Left lung (tissue), 14 donors: ENCODE data around the gene PQBP1. TPM values are rescaled to one million over a fixed set of nuclear protein-coding genes. Genes with fewer than 3 reads are reported as not detected.
"Not testable (repeated sequence)": the region's sequence is repeated elsewhere in the genome, so short reads cannot be mapped to it uniquely, and the experiment has no call there.

ENCODE experiments used
- ATAC-seq: fragments of 200-7000 bp; cut with Tn5 transposase; one replicate; pipeline ENCODE4 v1.9.1; 2020; ENCODE audit warnings: moderate library complexity
- DNase-seq, 4 donors: peaks; one replicate each; pipeline ENCODE4 v3.0.0-alpha.2; 2013 to 2020
- H3K27ac ChIP-seq, 2 donors: fragments of 200-600 bp; sonication (generic) in 1 of 2; one replicate each; pipeline versions ENCODE4 v1.5.0 to v1.8.0; 2020 to 2021
- H3K27me3 ChIP-seq, 2 donors: fragments of 200-600 bp; sonication (generic) in 1 of 2; one replicate each; pipeline versions ENCODE4 v1.5.0 to v1.8.0; 2020 to 2021
- H3K36me3 ChIP-seq, 2 donors: fragments of 200-600 bp; sonication (generic) in 1 of 2; one replicate each; pipeline versions ENCODE4 v1.5.0 to v1.8.0; 2020 to 2021
- H3K4me1 ChIP-seq, 2 donors: fragments of 200-600 bp; one replicate each; pipeline ENCODE4 v1.8.0; 2021
- H3K4me3 ChIP-seq, 2 donors: fragments of 200-600 bp; sonication (generic) in 1 of 2; one replicate each; pipeline versions ENCODE4 v1.5.0 to v1.8.0; 2020 to 2021; ENCODE audit warnings: mild to moderate bottlenecking in 1 of 2
- H3K9me3 ChIP-seq, 2 donors: fragments of 200-600 bp; sonication (generic) in 1 of 2; one replicate each; pipeline versions ENCODE4 v1.5.0 to v1.8.0; 2020 to 2021
- intact Hi-C, 2 donors: fragments of 100-400 bp; cut with DNase I; formaldehyde crosslinking; loops; one replicate each; pipeline versions ENCODE4 v1.11.2 to v1.14.2; 2022
- long read RNA-seq, 12 donors: library from polyadenylated mRNA in 2 of 12; unstranded in 2 of 12; transcript quantifications; one replicate each; pipeline ENCODE4 v2.0.0 and lab custom pipeline, GENCODE V29; 2019 to 2026
- polyA plus RNA-seq, 6 donors: library from polyadenylated mRNA; unstranded; fragments of 120-200 nt; gene quantifications; one replicate each; pipeline ENCODE4 v1.2.1, GENCODE V29; 2013; ENCODE audit not compliant: insufficient read length in 6 of 6
- total RNA-seq, 2 donors: library from RNA; stranded (reverse); fragmentation: NEBNext Ultra II Directional; extraction: Animal tissue kit (Norgen Biotek cat#: 25700); gene quantifications; one replicate each; pipeline ENCODE4 v1.2.1, GENCODE V29; 2021
- TF ChIP-seq, protein P1 (sequence below), 2 donors: fragments of 200-600 bp; sonication (generic) in 1 of 2; IDR thresholded peaks; one replicate each; pipeline versions ENCODE4 v1.5.0 to v1.8.0; 2021; ENCODE audit warnings: antibody characterized with exemption in 2 of 2
- donor health status: DM: no; HTN: yes; CAD: no.
- donor health status: DM: no; HTN: no; CAD: no.

PQBP1 gene
- total RNA-seq = 10 to 100 TPM; 56.3 to 68.2 TPM
- polyA plus RNA-seq = 10 to 100 TPM; 74.0 to 84.6 (median 79.8) TPM
- long read RNA-seq, donor 1, transcript PQBP1-207 (7 exons, 1,020 nt) = major isoform, 11 of 42 reads
- long read RNA-seq, donor 1, transcript PQBP1-203 (7 exons, 1,056 nt) = minor isoform, 6 of 42 reads
- long read RNA-seq, donor 1, transcript PQBP1-216 (7 exons, 938 nt) = minor isoform, 10 of 42 reads
- long read RNA-seq, donor 1, partial matches to known transcripts = 13 of 42 reads
- long read RNA-seq, donor 1, other reads (novel, unspliced or antisense) = 0 of 42 reads
- long read RNA-seq, donor 2, transcript PQBP1-203 (7 exons, 1,056 nt) = minor isoform, 5 of 81 reads
- long read RNA-seq, donor 2, transcript PQBP1-216 (7 exons, 938 nt) = minor isoform, 7 of 81 reads
- long read RNA-seq, donor 2, transcript PQBP1-207 (7 exons, 1,020 nt) = major isoform, 16 of 81 reads
- long read RNA-seq, donor 2, partial matches to known transcripts = 51 of 81 reads
- long read RNA-seq, donor 2, other reads (novel, unspliced or antisense) = 0 of 81 reads
- long read RNA-seq, donor 3, transcript PQBP1-216 (7 exons, 938 nt) = minor isoform, 7 of 23 reads
- long read RNA-seq, donor 3, transcript PQBP1-207 (7 exons, 1,020 nt) = major isoform, 12 of 23 reads
- long read RNA-seq, donor 3, partial matches to known transcripts = 0 of 23 reads
- long read RNA-seq, donor 3, other reads (novel, unspliced or antisense) = 0 of 23 reads
- long read RNA-seq, donor 4, transcript PQBP1-203 (7 exons, 1,056 nt) = minor isoform, 9 of 73 reads
- long read RNA-seq, donor 4, transcript PQBP1-207 (7 exons, 1,020 nt) = major isoform, 41 of 73 reads
- long read RNA-seq, donor 4, partial matches to known transcripts = 2 of 73 reads
- long read RNA-seq, donor 4, other reads (novel, unspliced or antisense) = 13 of 73 reads
- long read RNA-seq, donor 5, transcript PQBP1-203 (7 exons, 1,056 nt) = minor isoform, 8 of 39 reads
- long read RNA-seq, donor 5, transcript PQBP1-216 (7 exons, 938 nt) = major isoform, 10 of 39 reads
- long read RNA-seq, donor 5, transcript PQBP1-207 (7 exons, 1,020 nt) = minor isoform, 9 of 39 reads
- long read RNA-seq, donor 5, partial matches to known transcripts = 10 of 39 reads
- long read RNA-seq, donor 5, other reads (novel, unspliced or antisense) = 0 of 39 reads
- long read RNA-seq, donor 6, transcript PQBP1-207 (7 exons, 1,020 nt) = major isoform, 19 of 45 reads
- long read RNA-seq, donor 6, transcript PQBP1-216 (7 exons, 938 nt) = minor isoform, 7 of 45 reads
- long read RNA-seq, donor 6, partial matches to known transcripts = 15 of 45 reads
- long read RNA-seq, donor 6, other reads (novel, unspliced or antisense) = 0 of 45 reads
- long read RNA-seq, donor 7, transcript PQBP1-207 (7 exons, 1,020 nt) = major isoform, 9 of 26 reads
- long read RNA-seq, donor 7, transcript PQBP1-216 (7 exons, 938 nt) = minor isoform, 8 of 26 reads
- long read RNA-seq, donor 7, partial matches to known transcripts = 0 of 26 reads
- long read RNA-seq, donor 7, other reads (novel, unspliced or antisense) = 0 of 26 reads
- long read RNA-seq, donor 8, transcript PQBP1-207 (7 exons, 1,020 nt) = major isoform, 18 of 26 reads
- long read RNA-seq, donor 8, partial matches to known transcripts = 0 of 26 reads
- long read RNA-seq, donor 8, other reads (novel, unspliced or antisense) = 0 of 26 reads
- long read RNA-seq, donor 9, partial matches to known transcripts = 0 of 1 reads
- long read RNA-seq, donor 9, other reads (novel, unspliced or antisense) = 0 of 1 reads
- long read RNA-seq, donor 10, transcript PQBP1-203 (7 exons, 1,056 nt) = minor isoform, 14 of 124 reads
- long read RNA-seq, donor 10, transcript PQBP1-207 (7 exons, 1,020 nt) = major isoform, 75 of 124 reads
- long read RNA-seq, donor 10, transcript PQBP1-216 (7 exons, 938 nt) = minor isoform, 16 of 124 reads
- long read RNA-seq, donor 10, partial matches to known transcripts = 1 of 124 reads
- long read RNA-seq, donor 10, other reads (novel, unspliced or antisense) = 12 of 124 reads
- long read RNA-seq, donor 11, transcript PQBP1-207 (7 exons, 1,020 nt) = major isoform, 19 of 48 reads
- long read RNA-seq, donor 11, transcript PQBP1-216 (7 exons, 938 nt) = minor isoform, 5 of 48 reads
- long read RNA-seq, donor 11, partial matches to known transcripts = 23 of 48 reads
- long read RNA-seq, donor 11, other reads (novel, unspliced or antisense) = 0 of 48 reads
- long read RNA-seq, donor 12, transcript PQBP1-207 (7 exons, 1,020 nt) = major isoform, 15 of 22 reads
- long read RNA-seq, donor 12, partial matches to known transcripts = 0 of 22 reads
- long read RNA-seq, donor 12, other reads (novel, unspliced or antisense) = 0 of 22 reads

DNA sequence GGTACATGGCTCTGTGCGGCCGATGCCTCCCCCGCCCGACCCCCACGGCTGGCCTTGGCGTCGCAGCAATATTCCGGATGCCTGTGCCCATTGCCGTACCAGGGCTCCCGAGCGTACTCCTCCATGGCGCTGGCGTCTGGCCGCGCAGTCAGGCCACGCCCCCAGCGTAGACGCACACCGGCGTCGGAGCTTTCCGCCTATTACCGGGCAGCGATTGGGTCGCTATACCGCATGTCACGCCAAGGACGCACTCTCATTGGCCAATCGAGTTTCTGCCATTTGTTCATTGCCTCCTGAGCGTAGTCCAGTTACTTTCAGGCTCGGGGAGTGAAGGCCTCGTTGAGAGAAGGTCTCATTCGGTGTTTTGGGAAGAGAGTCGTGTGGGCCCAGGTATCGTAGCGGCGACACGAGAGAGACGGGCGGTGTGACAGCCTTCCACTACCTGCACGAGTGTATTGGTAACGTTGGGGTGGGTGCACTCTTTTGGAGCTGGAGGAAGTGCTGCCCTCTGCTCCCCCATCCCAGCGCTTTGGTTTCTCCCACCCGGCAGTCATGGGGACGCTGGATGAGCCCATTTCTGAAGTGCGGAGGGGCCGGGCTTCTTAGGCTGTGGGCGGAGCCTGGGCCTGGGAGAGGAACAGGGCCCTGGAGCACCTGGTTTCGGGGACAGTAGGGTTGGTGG is at the start of gene PQBP1, which contains the start of gene TIMM17B:
Gene PQBP1 (plus strand): TSS at position 306 of the 682 bp plus-strand sequence. CDS start 580 bp downstream, outside the sequence.
Gene TIMM17B (minus strand): TSS at position 144 of the 682 bp plus-strand sequence. CDS start 19 bp downstream, at position 125.
- intact Hi-C loops = no loop called here
- Histone ChIP-seq H3K4me3 (peak within 1 kb of the TSS; percentile 39 to 62), H3K36me3 (peaks cover 0 to 26% of the 10 kb centered on the region in 2 donors), H3K27me3 (no peaks in the 10 kb centered on the region), H3K9me3 (no peaks in the 10 kb centered on the region), H3K27ac (peak within 1 kb of the TSS; percentile 83 to 93), H3K4me1 (peaks cover 0 to 19% of the 10 kb centered on the region in 2 donors)
- TF ChIP-seq, protein P1, sequence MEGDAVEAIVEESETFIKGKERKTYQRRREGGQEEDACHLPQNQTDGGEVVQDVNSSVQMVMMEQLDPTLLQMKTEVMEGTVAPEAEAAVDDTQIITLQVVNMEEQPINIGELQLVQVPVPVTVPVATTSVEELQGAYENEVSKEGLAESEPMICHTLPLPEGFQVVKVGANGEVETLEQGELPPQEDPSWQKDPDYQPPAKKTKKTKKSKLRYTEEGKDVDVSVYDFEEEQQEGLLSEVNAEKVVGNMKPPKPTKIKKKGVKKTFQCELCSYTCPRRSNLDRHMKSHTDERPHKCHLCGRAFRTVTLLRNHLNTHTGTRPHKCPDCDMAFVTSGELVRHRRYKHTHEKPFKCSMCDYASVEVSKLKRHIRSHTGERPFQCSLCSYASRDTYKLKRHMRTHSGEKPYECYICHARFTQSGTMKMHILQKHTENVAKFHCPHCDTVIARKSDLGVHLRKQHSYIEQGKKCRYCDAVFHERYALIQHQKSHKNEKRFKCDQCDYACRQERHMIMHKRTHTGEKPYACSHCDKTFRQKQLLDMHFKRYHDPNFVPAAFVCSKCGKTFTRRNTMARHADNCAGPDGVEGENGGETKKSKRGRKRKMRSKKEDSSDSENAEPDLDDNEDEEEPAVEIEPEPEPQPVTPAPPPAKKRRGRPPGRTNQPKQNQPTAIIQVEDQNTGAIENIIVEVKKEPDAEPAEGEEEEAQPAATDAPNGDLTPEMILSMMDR (IDR thresholded peaks at IDR 0.05) = no peak
- peak; percentile 91 to 94 (median 93) for DNase-seq
- ATAC-seq = peak; percentile 97

DNA sequence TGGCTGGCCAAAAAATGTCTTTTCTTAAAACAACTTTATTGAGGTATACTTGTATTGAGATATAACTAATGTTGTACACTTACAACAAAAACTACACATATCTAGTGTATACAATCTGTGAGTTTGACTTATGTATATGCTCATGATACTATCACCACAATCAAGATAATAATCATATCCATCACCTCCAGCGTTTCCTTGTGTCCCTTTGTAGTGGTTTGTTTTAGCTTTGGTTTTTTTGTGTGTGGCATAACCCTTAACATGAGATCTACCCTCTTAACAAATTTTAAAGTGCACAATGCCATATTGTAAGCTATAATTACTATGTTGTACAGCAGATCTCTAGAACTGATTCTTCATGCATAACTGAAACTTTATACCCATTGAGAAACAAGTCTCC is 48.9 kb upstream of the PQBP1 start:
- Histone ChIP-seq H3K36me3 (no peaks in the 10 kb centered on the region), H3K9me3 (no peaks in the 10 kb centered on the region), H3K27me3 (no peaks in the 10 kb centered on the region), H3K27ac (no peak overlapping the region), H3K4me1 (no peaks in the 10 kb centered on the region), H3K4me3 (no peak overlapping the region)
- intact Hi-C loops = no loop called here
- ATAC-seq = no peak
- no peak for DNase-seq
- TF ChIP-seq, protein P1 (IDR thresholded peaks at IDR 0.05) = no peak

GRCh38 chrX:48852857-48853256 is 44.9 kb upstream of the PQBP1 start:
- intact Hi-C loops = no loop called here
- ATAC-seq (no peak), DNase-seq (no peak)
- H3K36me3 ChIP-seq = no peaks in the 10 kb centered on the region
- no peak overlapping the region for H3K4me3 ChIP-seq
- TF ChIP-seq, protein P1 (IDR thresholded peaks at IDR 0.05) = no peak
- no peaks in the 10 kb centered on the region for H3K4me1 ChIP-seq
- H3K27ac ChIP-seq = no peak overlapping the region
- H3K9me3 ChIP-seq = no peaks in the 10 kb centered on the region
- H3K27me3 ChIP-seq = no peaks in the 10 kb centered on the region

GRCh38 chrX:48853494-48853893 is 44.2 kb upstream of the PQBP1 start:
- ATAC-seq, H3K36me3 ChIP-seq, H3K4me3 ChIP-seq, H3K27me3 ChIP-seq, intact Hi-C loops, H3K9me3 ChIP-seq, H3K4me1 ChIP-seq, DNase-seq, H3K27ac ChIP-seq: not testable (repeated sequence)

DNA sequence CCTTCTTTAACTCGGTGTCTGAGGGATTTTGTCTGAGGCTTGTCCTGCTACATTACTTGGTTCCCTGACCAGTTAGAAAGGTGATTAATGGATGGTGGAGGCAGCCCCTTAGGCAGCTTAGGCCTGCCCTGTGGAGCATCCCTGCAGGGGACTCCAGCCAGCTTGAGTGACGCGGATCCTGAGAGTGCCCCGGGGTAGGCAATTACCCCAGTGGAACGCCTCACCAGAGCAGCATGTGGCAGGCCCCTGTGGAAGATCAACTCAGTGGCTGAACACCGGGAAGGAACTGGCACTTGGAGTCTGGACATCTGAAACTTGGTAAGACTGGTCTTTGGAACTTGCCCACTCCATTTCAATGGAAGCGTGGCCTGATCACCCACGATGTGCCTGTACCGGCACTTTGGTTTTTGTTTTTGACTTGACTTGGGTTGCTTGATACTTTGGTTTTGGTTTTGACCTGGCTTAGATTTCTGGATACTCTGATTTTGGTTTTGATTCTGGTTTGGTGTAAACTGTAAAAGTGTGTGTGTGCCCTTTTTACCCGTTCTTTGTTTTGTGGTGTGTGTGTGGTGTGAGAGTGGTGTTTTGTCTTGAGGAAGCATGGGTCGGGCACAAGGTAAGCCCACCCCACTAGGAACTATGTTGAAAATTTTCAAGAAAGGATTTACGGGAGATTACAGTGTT is 43.5 kb upstream of the PQBP1 start:
- DNase-seq, H3K4me3 ChIP-seq, ATAC-seq, H3K27ac ChIP-seq, H3K27me3 ChIP-seq, H3K4me1 ChIP-seq, H3K36me3 ChIP-seq, intact Hi-C loops, H3K9me3 ChIP-seq: not testable (repeated sequence)
